Activated CD4-positive, CD25-positive, alpha-beta regulatory T cell treated with anti-CD3 and anti-CD28 coated beads, Interleukin-2, amount 50 U/mL, for 16 hours (primary cell): ENCODE measurements around the gene GPATCH2.
"Not testable (repeated sequence)": the region's sequence is repeated elsewhere in the genome, so short reads cannot be mapped to it uniquely, and the experiment has no call there.

Source experiments
- DNase-seq: peaks from one replicate; pipeline ENCODE4 v3.0.0-alpha.2; 2020; ENCODE audit warnings: low read depth, low spot score

Gene GPATCH2

GRCh38 chr1:217584286-217584811 is 46.5 kb downstream of the GPATCH2 start:
- not testable (repeated sequence) for DNase-seq

- DNase-seq, result no peak
These were observed 53.6 kb downstream of the GPATCH2 start for GRCh38 chr1:217577336-217577735.

- no peak for DNase-seq
These were observed 56.5 kb downstream of the GPATCH2 start for GRCh38 chr1:217574265-217574949.

DNA sequence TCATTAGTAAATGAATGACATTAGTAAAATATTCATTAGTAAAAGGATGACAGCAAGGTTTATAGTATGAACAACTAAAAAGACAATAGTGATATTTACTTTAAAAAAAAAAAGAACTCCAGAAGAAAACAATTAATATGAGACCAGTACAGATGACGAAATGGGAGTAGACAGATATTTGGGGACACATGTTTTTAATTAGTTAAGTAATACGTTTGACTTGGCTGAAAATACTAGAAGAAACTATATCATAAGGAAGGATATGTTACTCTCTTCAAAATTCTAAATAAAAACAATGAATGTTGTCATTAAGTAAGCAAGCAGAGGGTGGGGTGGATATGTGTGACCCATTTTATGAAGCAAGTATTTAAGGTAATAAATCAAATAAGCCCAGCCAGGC is 61.9 kb downstream of the GPATCH2 start:
- no peak for DNase-seq

DNA sequence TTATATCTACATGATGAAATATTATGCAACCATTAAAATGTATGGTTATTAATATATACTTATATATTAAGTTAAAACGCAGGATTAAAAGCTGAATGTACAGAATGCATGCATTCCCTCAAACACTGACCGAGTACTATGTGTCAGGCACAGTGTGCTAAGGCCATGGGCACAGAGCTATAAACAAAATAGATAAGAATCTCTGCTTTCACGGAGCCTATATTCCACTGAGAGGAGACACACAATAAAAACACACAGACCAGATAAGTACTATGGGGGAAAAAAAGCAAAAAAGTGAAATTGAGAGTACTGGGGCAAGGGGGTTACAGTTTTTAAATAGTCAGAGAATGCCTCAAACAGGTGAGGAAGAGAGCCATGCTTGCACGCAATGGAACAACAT is 62.7 kb downstream of the GPATCH2 start:
- no peak for DNase-seq

GRCh38 chr1:217564833-217565232 is 66.1 kb downstream of the GPATCH2 start:
- DNase-seq, result no peak

GRCh38 chr1:217564207-217564606 is 66.7 kb downstream of the GPATCH2 start:
- DNase-seq, result no peak

- no peak for DNase-seq
These were observed 67.7 kb downstream of the GPATCH2 start for GRCh38 chr1:217563179-217563578.

DNA sequence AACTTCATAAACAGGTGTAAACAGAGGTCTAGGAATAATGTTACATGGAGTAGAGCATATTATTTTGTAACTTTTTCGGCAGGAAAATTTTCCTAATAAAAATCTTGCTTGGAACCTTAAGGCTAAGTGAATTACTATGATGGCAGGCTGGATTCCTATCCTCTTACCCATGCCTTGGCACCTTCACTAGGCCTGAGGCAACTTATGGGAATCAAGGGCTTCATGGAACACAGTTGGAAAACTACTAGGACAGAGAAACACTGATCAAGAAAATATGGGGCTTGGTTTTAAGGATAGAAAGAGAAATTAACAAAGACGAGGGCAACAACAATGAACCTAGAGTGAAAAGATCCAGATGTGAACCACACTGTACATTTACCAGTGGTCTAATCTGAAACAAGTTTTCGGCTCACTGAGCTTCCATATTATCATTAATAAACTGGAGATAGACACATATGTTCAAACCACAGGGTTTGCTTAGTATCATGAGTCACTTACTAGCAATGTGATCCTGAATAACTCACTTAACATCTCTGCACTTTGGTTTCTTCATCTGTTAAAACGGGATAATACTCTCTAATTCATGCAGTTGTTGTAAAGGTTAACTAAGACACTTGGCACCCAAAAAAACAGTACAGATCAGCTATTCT is 68.5 kb downstream of the GPATCH2 start:
- no peak for DNase-seq

- no peak for DNase-seq
These were observed 69.4 kb downstream of the GPATCH2 start for GRCh38 chr1:217561446-217561845.

- DNase-seq, result no peak
These were observed 76.0 kb downstream of the GPATCH2 start for GRCh38 chr1:217554849-217555248.

DNA sequence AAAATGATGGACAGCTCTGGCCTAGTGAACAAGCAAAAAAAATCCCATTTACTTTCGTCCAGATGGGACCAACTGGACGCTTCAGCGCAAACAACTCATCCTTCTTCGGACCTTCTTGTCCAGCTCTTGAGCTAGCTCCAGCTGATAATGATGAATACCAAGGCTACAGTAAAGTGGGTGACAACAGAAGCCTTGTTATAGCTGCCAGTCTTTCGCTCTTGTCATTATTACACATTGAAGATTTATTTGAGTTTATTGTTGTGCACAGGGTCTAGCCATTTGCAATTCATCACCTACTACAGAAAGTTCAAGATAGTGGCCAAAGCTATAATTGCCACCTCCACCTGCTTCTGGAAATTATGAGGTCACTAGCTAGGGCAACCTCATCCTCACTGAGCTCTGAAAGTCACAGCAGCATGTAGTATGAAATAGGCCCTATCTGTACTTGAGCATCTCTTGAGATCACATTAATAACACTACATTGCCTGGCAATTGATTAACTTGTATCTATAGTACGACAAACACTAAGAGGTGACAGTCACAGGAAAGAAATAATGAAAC is 76.9 kb downstream of the GPATCH2 start:
- DNase-seq, result no peak

DNA sequence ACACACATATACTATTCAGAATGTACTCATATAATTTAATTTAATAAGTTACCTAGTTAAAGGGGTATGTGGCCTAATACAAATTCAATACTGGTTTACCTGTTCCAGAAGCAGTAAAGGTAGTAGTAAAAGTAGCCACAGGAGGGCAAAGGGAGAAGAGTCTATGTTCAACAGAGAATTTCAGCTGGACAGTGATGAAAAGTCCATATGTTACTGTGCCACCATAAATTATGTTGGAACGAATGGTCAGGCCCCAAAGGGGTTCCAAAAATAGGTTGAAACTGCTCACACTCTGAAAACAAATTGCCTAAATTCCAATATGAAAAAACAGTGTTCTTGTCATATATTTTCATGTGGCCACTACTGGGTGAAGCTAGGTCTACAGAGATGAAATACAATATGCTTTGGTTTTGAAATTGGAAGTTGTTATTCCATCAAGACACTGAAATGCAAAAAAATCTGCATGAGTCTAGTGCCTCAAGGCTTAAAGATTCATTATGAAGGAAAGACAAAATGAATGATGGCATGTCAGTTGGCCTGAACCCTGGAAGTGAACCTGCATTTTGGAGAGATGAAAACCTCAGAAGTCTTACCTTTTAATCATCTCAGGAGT is 78.4 kb downstream of the GPATCH2 start:
- DNase-seq, result no peak

- DNase-seq, result no peak
These were observed 88.1 kb downstream of the GPATCH2 start for GRCh38 chr1:217542837-217543236.

- no peak for DNase-seq
These were observed 88.6 kb downstream of the GPATCH2 start for GRCh38 chr1:217542136-217542777.

DNA sequence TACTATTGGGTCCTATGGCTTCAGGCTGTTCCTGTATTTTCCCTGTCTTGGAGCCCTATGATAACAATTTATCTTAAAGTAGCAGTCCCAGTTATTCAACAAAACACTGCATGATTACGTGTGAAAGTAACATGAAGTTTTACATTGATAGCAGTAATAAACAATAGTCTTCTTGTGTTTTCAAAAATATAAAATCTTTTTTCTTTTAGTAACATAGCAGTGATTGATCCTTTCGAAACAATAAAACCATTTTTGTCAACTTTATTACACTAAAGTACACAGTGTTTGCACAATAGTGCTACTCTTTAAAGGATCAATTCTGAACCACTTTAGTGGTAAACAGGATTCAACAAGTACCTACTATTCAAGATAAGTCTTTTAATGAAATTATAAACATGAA is 90.6 kb downstream of the GPATCH2 start:
- no peak for DNase-seq

- no peak for DNase-seq
These were observed 91.4 kb downstream of the GPATCH2 start for GRCh38 chr1:217539510-217539909.

DNA sequence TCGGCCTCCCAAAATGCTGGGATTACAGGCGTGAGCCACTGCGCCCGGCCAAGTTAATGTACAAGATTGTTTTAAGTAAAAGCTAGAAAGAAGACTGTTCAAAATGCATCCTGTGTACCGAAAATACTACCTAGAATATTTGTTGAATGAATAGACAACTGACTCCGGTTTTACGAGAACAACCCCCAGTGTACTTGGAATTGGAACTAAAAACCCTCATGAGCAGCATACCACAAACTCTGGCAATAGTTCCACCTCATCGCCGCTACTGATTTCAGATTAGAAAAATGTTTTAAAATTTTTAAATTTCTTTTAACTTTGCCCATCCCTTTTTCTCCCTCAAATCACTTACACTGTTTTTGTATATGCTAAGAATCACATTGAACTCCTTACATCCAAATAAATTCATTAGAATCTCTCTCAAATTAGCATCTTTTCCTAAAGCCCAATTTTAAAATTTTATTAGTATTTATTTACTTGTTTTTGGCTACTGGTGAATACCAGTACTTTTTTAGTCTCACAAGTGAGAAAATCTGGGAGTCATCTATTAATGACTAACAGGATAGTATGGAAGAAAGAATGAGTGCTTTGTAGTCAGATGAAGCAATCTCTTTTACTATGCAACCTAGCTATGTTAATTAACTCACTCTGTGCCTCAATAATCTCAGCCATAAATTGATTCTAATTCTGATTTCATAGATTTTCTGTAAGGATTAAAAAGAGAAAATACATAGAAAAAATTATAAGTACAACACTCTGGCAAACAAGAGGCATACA is 95.1 kb downstream of the GPATCH2 start:
- DNase-seq, result no peak

DNA sequence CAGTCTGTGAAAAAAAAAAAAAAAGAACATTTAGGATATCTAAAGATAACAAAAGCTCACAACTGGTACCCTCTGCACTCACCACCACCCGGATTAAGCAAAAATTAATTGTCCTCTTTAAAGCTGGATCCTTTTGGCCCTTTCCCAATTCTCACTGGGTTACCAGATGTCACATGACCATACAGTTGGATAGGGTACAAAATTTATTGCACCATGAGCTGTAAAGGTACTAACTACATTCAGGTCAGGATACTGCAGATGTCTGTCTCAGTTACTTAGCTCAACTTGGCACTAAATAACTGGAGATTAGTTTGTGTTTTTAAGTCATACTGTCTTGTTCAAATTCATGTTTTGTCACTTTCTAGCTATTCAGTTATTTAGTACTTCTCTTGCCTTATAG is 96.3 kb downstream of the GPATCH2 start:
- no peak for DNase-seq

GRCh38 chr1:217528271-217528670 is 102.6 kb downstream of the GPATCH2 start:
- no peak for DNase-seq

DNA sequence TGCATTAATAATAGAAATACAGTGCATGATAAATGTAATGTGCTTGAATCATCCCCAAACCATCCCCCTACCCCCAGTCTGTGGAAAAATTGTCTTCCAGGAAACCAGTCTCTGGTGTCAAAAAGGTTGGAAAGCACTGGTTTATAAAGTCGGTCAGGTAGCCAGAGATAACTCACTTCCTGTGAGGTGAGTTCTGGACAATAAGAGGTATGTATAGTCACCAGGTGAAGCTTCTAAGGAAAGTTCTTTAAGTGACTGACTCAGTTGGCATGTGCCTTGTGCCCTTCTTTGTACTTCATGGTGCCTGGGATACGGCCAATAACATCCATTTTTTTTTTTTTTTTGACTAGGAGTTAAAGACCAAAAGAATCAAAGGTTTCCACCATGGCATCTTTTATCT is 103.7 kb downstream of the GPATCH2 start:
- DNase-seq, result no peak
